ENCODE data around the gene KCNIP1.

The KCNIP1 gene

DNA sequence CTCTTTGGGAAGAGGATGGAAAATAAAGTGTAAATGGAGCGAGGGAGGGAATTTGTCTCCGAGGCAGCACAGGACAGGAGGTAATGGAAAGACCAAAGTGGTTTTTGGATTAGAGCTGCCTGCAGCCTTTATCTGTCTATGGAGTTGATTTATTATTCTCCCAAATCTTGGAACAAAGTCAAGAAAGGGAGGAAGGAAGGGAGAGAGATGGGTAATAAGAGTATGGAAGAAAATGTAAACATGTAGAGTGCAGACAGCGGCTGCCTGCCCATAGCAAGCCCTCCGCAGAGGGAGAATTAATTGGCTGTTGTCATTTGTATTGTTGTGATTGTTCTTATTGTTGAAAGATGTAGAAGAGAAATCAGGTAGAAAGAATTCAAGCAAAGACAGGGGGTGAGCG is 15.7 kb downstream of the KCNIP1 start:
- no peak for TF ChIP-seq CTCF (IDR thresholded peaks at IDR 0.05; ENCODE audit: control extremely low read depth, extremely low read depth, low read depth, missing control alignments)
- CTCF ChIA-PET, result no interaction called here
- DNase-seq (ENCODE audit: extremely low spot score), result no peak
- POLR2A ChIA-PET, result no interaction called here

DNA sequence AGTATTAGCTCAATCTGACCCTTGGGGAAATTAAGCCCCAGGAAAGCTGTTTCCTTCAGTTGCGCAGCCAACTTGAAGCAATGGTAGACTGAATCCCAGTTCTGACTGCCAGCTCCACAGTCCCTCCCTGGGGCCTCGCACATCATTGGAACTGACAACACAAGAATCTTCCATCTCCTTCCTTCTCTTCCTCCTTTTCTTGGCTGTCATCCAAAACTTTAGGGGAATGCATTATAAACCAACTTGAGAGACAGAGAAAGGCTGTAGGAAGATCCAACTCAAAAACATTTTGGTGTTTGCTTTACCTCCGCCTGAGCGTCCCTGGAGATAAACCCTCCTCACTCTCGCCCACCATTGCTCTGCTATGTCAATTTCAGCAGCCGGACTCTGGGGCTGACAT is 16.6 kb downstream of the KCNIP1 start:
- TF ChIP-seq CTCF (IDR thresholded peaks at IDR 0.05; ENCODE audit: control extremely low read depth, extremely low read depth, low read depth, missing control alignments), result no peak
- CTCF ChIA-PET, result no interaction called here
- POLR2A ChIA-PET, result no interaction called here
- DNase-seq (ENCODE audit: extremely low spot score), result no peak

DNA sequence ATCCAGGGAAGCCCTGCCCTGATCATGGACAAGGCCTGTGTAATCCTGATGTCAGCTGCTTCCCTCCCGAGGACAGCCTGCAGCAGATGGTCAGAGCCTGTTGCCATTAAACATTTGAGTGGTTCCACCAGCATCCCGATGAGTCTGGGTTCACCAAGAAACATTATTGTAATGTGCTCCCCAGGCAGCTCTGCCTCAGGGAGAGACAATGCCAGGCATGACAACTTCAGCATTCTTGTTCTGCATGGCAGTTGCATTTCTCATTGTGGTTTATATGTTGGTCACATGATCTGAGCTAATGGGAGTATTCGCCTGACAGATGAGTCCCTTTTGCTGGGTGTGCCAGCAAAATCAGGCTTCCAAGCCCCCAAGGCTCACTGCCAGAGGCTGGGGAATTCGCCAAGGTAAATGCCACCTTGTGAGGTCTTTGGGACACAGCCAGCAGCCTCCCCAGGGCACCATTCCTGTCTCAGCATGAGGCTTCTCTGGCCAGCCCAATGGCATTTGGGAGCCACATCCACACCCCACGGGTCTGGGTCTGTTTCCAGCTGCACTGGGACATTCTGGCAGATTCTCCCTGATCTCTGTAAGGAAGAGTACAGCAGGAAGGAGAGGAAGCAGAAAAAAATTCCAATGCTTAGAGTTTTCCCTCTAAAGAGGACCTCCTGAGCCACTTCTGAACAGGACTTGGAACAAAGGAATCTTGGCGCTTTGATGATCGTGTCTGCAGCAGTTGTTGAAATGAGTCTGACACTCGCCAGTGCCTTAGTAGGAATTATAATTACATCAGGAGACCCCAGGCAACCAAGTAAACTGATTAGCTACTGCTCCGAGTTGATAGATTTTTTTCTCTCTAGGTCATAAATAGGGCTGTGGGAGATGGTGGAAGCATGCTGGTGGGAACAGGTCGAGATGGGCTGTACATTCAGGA is 18.7 kb downstream of the KCNIP1 start:
- no peak for DNase-seq (ENCODE audit: extremely low spot score)
- ChIA-PET CTCF (no interaction called here), POLR2A (no interaction called here)
- TF ChIP-seq CTCF (IDR thresholded peaks at IDR 0.05; ENCODE audit: control extremely low read depth, extremely low read depth, low read depth, missing control alignments), result no peak

DNA sequence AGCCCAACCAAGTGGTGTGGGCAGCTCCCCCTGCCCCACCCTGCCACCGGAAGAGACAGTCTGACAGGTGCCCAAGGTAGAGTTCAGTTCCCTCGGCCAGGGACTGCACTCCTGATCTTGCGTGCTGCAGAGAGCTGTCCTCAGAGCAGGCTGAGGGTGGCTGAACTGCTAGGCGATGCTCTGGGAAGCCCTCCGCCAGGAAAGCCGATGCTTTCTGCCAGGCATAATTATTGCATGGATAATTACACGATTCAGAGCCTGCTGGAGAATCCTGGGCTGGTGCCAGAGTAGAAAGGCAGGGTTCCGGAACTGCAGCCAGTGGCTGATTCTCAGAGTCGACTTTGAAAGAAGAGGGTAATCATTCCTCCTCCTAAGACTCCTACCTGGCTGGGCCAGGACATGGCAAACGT is 19.3 kb downstream of the KCNIP1 start:
- ChIA-PET CTCF (no interaction called here), POLR2A (no interaction called here)
- no peak for TF ChIP-seq CTCF (IDR thresholded peaks at IDR 0.05; ENCODE audit: control extremely low read depth, extremely low read depth, low read depth, missing control alignments)
- no peak for DNase-seq (ENCODE audit: extremely low spot score)

- ChIA-PET POLR2A (no interaction called here), CTCF (no interaction called here)
- no peak for DNase-seq (ENCODE audit: extremely low spot score)
- TF ChIP-seq CTCF (IDR thresholded peaks at IDR 0.05; ENCODE audit: control extremely low read depth, extremely low read depth, low read depth, missing control alignments), result no peak
Observed at GRCh38 chr5:170523830-170524229, 20.0 kb downstream of the KCNIP1 start.

- no peak for TF ChIP-seq CTCF (IDR thresholded peaks at IDR 0.05; ENCODE audit: control extremely low read depth, extremely low read depth, low read depth, missing control alignments)
- DNase-seq (ENCODE audit: extremely low spot score), result no peak
- CTCF ChIA-PET, result no interaction called here
- POLR2A ChIA-PET, result no interaction called here
Observed at GRCh38 chr5:170524576-170524975, 20.8 kb downstream of the KCNIP1 start.

Measured in GM10248 (cell line).